B cell (primary cell): ENCODE data around the gene ZNF469.

Experiments used
- CTCF ChIP-seq: fragments of 200-600 bp; IDR thresholded peaks from one replicate; pipeline ENCODE4 v1.8.0; 2022; ENCODE audit warnings: antibody characterized with exemption, mild to moderate bottlenecking
- EZH2 ChIP-seq: IDR thresholded peaks from 2 replicates; pipeline ENCODE4 v1.6.1; 2012; ENCODE audit warnings: borderline replicate concordance, low read depth, mild to moderate bottlenecking, moderate library complexity, low read length; ENCODE audit not compliant: insufficient read depth, poor library complexity, severe bottlenecking

DNA sequence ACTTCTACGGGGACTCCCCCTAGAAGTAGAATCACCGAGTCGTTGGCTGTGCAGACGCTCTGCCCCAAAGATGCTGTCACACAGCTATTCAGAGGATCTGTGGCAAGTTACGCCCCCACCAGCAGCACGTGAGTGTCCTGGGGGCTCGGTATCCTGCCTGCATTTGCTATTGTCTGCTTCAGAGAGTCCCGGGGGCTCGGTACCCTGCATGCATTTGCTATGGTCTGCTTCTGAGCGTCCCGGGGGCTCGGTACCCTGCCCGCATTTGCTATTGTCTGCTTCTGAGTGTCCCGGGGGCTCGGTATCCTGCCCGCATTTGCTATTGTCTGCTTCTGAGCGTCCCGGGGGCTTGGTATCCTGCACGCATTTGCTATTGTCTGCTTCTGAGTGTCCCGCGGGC, 23.8 kb upstream of the ZNF469 start:
- no peak for TF ChIP-seq CTCF
- no peak for TF ChIP-seq EZH2
